ENCODE data around the gene C1QTNF1.
A peak's percentile ranks its signal among the peaks of the same experiment; 100 is the strongest.

DNA sequence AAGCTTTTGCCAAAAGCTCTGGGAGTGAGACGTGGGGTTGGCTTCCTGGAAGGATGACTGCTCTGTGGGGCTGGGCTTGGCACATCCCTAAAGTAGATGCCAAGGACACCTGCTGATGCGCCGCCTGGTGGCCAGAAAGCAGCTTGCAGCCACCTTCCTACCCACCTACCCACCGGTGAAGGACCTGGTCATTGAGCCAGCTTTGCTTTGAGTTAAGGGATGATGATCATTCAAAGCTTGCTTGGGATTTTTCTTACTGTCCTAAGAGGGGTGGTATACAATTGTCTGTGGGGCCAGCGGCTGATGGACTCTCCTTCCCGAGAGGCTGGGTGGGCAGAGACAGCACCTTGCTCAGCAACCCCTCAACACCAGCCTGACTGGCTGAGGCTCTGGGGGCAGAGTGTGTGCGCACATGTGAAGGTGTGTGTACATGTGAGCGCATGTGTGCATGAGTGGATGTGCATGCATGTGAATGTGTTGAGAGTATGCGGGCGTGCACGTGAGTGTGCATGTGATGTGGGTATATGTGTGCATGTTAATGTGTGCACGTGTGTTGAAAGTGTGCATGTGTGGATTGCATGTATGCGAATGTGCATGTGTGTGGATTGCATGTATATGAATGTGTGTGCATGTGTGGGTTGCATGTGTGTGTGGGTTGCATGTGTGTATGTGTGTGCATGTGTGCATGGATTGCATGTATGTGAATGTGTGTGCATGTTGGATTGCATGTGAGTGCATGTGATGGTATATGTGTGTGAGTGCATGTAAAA lies 18.6 kb downstream of the C1QTNF1 start:
- TF ChIP-seq, protein P1, sequence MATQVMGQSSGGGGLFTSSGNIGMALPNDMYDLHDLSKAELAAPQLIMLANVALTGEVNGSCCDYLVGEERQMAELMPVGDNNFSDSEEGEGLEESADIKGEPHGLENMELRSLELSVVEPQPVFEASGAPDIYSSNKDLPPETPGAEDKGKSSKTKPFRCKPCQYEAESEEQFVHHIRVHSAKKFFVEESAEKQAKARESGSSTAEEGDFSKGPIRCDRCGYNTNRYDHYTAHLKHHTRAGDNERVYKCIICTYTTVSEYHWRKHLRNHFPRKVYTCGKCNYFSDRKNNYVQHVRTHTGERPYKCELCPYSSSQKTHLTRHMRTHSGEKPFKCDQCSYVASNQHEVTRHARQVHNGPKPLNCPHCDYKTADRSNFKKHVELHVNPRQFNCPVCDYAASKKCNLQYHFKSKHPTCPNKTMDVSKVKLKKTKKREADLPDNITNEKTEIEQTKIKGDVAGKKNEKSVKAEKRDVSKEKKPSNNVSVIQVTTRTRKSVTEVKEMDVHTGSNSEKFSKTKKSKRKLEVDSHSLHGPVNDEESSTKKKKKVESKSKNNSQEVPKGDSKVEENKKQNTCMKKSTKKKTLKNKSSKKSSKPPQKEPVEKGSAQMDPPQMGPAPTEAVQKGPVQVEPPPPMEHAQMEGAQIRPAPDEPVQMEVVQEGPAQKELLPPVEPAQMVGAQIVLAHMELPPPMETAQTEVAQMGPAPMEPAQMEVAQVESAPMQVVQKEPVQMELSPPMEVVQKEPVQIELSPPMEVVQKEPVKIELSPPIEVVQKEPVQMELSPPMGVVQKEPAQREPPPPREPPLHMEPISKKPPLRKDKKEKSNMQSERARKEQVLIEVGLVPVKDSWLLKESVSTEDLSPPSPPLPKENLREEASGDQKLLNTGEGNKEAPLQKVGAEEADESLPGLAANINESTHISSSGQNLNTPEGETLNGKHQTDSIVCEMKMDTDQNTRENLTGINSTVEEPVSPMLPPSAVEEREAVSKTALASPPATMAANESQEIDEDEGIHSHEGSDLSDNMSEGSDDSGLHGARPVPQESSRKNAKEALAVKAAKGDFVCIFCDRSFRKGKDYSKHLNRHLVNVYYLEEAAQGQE (IDR thresholded peaks at IDR 0.05; ENCODE audit: insufficient replicate concordance, low read depth), result no peak
- TF ChIP-seq POLR2AphosphoS5 (IDR thresholded peaks at IDR 0.05; ENCODE audit: low read depth) (no peak), CTCF (IDR thresholded peaks at IDR 0.05; ENCODE audit: insufficient read depth, low read length) (peak; percentile 97), GABPA (IDR thresholded peaks at IDR 0.05; ENCODE audit: low read depth) (no peak)
